ENCODE data around the gene SDS.

DNA sequence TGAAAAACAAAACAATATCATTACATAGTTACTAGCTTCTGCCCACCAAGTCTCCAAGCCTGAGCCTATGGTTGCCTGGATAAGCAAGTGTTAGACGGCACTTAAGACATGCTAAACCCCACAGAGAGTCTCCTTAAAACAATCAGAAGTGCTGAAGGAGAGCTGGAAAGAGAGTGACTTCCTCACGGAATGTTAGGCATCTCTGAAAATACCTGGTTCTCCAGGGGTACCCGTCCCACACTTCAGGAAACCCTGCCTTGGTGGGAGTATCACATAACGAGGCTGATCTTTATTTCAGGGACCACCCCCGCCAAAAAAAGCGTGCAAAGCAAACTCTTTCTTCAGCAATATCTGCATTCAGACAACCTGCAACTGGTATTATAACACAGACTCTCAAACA is 49.6 kb upstream of the SDS start:
- TF ChIP-seq, protein P1, sequence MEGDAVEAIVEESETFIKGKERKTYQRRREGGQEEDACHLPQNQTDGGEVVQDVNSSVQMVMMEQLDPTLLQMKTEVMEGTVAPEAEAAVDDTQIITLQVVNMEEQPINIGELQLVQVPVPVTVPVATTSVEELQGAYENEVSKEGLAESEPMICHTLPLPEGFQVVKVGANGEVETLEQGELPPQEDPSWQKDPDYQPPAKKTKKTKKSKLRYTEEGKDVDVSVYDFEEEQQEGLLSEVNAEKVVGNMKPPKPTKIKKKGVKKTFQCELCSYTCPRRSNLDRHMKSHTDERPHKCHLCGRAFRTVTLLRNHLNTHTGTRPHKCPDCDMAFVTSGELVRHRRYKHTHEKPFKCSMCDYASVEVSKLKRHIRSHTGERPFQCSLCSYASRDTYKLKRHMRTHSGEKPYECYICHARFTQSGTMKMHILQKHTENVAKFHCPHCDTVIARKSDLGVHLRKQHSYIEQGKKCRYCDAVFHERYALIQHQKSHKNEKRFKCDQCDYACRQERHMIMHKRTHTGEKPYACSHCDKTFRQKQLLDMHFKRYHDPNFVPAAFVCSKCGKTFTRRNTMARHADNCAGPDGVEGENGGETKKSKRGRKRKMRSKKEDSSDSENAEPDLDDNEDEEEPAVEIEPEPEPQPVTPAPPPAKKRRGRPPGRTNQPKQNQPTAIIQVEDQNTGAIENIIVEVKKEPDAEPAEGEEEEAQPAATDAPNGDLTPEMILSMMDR (IDR thresholded peaks at IDR 0.05 in 2 of 3, conservative IDR thresholded peaks at IDR 0.05 in 1 of 3; ENCODE audit: borderline replicate concordance in 1 of 3, insufficient read depth in 1 of 3, low read depth in 2 of 3, low read length in 2 of 3): no peak
- TF ChIP-seq POLR2A (IDR thresholded peaks at IDR 0.05; ENCODE audit: borderline replicate concordance, extremely low read depth, insufficient read depth, insufficient read length) (no peak), FOSL1 (IDR thresholded peaks at IDR 0.05; ENCODE audit: low read depth) (no peak), EZH2 (IDR thresholded peaks at IDR 0.05) (no peak), YY1 (IDR thresholded peaks at IDR 0.05; ENCODE audit: extremely low read depth, insufficient replicate concordance, low read depth, low read length) (no peak), TCF7L2 (IDR thresholded peaks at IDR 0.05; ENCODE audit: borderline replicate concordance, extremely low read depth, insufficient read depth, insufficient read length) (no peak), SIN3A (IDR thresholded peaks at IDR 0.05; ENCODE audit: low read depth) (no peak)
- TF ChIP-seq, protein P2, sequence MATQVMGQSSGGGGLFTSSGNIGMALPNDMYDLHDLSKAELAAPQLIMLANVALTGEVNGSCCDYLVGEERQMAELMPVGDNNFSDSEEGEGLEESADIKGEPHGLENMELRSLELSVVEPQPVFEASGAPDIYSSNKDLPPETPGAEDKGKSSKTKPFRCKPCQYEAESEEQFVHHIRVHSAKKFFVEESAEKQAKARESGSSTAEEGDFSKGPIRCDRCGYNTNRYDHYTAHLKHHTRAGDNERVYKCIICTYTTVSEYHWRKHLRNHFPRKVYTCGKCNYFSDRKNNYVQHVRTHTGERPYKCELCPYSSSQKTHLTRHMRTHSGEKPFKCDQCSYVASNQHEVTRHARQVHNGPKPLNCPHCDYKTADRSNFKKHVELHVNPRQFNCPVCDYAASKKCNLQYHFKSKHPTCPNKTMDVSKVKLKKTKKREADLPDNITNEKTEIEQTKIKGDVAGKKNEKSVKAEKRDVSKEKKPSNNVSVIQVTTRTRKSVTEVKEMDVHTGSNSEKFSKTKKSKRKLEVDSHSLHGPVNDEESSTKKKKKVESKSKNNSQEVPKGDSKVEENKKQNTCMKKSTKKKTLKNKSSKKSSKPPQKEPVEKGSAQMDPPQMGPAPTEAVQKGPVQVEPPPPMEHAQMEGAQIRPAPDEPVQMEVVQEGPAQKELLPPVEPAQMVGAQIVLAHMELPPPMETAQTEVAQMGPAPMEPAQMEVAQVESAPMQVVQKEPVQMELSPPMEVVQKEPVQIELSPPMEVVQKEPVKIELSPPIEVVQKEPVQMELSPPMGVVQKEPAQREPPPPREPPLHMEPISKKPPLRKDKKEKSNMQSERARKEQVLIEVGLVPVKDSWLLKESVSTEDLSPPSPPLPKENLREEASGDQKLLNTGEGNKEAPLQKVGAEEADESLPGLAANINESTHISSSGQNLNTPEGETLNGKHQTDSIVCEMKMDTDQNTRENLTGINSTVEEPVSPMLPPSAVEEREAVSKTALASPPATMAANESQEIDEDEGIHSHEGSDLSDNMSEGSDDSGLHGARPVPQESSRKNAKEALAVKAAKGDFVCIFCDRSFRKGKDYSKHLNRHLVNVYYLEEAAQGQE (IDR thresholded peaks at IDR 0.05; ENCODE audit: low read depth): no peak

All from HCT116 (cell line).